GM12864 (cell line): ENCODE measurements around the gene NECTIN4.

ENCODE experiments used
- DNase-seq: peaks from one replicate; pipeline ENCODE4 v3.0.0-alpha.2; 2011; ENCODE audit warnings: low read depth
- H3K4me3 ChIP-seq: 2 replicates; pipeline ENCODE4 v1.5.1; 2011; ENCODE audit warnings: mild to moderate bottlenecking, low read depth, low read length, control low read depth
- CTCF ChIP-seq: IDR thresholded peaks from 2 replicates; pipeline ENCODE4 v1.5.1; 2011; ENCODE audit warnings: low read depth, mild to moderate bottlenecking, moderate library complexity, low read length, control low read depth, inconsistent platforms; ENCODE audit errors: missing control alignments

Gene NECTIN4

DNA sequence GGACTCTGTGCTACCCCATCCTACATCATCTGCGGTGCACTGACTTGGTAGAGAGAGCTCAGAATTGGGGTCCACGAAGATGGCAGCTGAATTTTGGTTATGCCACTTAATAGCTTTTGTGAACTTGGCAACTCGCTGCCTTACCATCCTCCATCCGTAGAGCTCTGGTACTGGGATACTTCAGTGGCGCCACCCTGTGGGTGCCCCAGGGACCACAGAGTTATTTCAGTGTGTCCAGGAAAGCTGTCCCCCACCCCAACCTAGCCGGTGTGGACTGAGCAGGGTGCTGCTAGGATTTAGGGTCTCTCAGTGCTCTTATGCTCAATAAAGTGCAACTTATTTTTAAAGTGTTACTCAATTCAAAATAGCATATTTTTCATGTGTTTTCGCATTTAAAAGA, 34.6 kb downstream of the NECTIN4 start:
- no peak for TF ChIP-seq CTCF
- DNase-seq, result no peak
- no peak overlapping the region for H3K4me3 ChIP-seq

DNA sequence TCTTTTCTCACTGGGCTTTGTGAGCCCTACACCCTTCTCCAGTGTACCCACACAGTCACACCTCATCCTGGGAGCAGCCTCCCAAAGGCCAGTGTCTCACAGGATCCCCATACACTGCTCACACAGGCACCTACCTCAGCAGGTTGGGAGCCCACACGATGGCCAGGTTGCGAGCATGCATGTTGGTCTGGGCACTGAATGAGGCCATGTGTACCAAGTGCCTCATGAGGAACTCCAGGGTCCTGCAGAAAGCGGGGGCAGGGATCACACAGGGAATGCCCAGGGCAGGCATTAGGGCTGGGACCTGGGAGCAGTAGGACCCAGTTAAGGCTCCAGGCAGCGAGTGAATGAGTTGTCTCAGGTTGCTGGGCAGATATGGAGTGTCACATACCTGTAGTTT, 35.1 kb downstream of the NECTIN4 start:
- no peak overlapping the region for H3K4me3 ChIP-seq
- DNase-seq, result no peak
- TF ChIP-seq CTCF, result no peak

DNA sequence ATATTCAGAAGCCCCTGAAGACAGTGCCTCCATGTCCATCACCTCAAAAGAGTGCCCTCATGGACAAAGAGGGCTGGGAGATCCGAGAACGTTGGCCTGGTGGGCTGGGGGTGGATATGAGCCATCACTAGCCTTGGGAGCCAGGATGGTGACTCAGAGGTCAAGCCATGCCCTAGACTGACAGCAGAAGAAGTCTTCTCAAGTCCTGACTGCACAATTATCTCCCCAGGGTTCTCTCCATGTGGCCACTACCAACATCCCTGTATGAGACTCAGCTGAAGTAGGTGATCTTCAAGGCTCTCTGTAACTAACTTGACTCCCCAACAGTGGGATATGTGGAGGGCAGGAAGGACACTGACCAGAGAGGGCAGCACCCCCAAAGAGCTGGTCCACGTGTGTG, 36.5 kb downstream of the NECTIN4 start:
- TF ChIP-seq CTCF, result no peak

DNA sequence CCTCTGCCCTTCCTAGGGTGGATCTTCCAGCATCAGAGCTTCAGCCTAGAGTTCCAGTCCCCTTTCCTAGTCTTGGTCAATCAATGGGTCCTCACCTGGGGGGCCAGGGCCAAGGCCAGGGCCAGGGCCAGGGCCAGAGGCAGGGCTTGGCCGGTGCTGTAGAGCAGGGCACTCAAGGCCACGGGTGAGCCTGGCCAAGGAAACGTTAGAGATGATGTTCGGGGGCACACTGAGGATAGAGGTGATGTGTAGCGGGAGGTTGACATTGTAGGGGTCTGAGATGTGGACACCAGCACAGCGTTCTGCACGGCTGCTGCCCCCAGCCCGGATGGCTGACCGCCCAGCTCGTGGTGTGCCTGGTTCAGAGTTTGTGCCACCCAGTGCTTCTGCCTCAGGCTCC, 38.1 kb downstream of the NECTIN4 start:
- no peak for DNase-seq
- no peak for TF ChIP-seq CTCF
- H3K4me3 ChIP-seq, result no peak overlapping the region

More for the DNA sequence above, 36.5 kb downstream of the NECTIN4 start:
- no peak for DNase-seq
- H3K4me3 ChIP-seq, result no peak overlapping the region

DNA sequence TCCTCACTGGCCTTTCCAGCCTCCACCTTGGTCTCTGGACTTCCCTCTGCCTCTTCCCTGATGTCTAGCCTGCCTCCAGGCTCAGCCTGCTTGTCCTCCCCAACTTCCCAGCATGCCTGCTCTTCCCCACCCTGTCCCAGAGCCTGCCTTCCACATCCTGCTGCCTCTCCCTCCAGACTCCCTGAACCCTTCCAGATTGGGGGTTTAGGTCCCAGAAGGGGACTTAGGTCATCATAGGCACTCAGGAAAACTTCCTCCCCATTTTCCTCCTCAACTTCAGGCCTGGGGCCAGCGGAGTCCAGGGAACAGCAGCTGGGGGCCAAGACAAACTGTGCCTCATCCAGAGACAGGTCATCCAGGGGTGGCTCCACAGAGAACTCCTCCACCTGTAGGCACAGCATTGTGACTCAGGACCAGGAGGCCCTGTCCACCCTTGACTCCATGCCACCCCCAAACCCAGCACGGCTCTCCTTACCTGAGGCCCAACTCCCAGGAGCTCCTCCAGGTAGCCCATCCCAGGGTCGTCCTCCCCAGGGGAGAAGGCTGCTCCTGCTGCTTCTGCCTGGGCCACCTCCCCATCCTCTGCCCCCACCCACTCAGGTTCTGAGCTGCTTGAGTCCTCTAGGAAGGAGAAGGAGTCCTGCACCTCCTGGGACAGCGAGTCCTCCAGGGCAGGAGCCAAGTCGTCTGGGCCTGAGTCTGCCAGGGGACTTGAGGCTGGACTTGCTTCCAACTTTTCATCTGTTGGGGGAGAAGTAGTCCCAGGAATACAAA, 40.2 kb downstream of the NECTIN4 start:
- no peak overlapping the region for H3K4me3 ChIP-seq
- no peak for DNase-seq
- no peak for TF ChIP-seq CTCF

DNA sequence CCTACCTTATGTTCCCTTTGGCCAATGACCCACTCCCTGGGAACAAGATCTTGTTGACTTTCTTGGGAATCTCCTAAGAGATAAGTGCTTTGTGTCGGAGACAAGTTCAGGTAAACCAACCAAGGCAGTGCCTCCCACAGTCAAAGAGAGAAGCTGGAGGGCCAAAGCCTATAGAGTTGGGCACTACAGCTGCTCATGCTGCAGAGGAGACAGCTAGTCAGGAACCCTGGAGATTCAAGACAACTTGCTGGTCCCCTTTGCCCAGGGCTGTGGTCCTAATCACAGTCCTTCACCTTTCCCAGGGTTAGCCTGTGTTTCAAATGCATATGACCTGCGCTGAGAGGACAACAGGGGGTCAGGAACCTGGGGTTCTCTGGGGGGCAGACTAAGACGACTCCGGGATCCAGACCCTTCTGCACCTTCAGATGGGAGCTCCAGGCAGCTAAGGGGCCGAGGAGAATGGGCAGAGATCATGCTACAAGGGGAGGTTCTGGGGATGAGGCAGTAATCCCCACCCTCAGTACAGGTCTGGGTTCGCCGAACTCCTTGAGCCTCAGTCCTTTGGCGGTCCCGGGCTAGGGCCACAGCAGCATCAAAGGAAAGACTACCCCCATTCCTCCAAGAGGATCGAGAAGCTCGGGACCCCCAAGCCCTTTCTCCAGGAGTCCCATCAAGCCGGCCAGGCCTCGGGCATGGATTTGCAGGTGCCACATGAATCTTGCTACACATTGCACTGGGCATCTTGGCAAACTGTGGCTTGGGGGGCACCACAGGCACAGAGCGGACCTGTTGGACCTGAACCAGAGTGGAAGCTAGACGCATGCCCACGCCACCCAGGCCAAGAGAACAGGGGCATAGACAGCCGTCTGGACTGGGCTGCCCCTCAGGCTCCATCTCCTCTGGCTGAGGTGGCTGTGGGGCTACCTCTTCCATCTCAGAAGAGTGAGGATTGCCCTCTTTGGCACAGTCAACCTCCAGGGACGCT, 41.6 kb downstream of the NECTIN4 start:
- no peak for TF ChIP-seq CTCF
- DNase-seq, result no peak
- H3K4me3 ChIP-seq, result no peak overlapping the region
